KMS-11 (cell line): ENCODE results near the gene PLEKHM3.

ENCODE experiments used
- H2AFZ ChIP-seq: fragments of 200-600 bp; sonication (generic); 2 replicates; pipeline ENCODE4 v1.6.1; 2016; ENCODE audit warnings: antibody characterized with exemption, mixed run types, low read depth
- H3K27ac ChIP-seq: fragments of 200-600 bp; sonication (generic); 2 replicates; pipeline ENCODE4 v1.6.1; 2016; ENCODE audit warnings: mild to moderate bottlenecking, mixed run types
- H3K27me3 ChIP-seq: fragments of 200-600 bp; sonication (generic); 2 replicates; pipeline ENCODE4 v1.6.1; 2017; ENCODE audit warnings: mild to moderate bottlenecking, low read depth, mixed run types, moderate library complexity; ENCODE audit not compliant: insufficient read depth
- H3K36me3 ChIP-seq: fragments of 200-600 bp; sonication (generic); 2 replicates; pipeline ENCODE4 v1.6.1; 2017; ENCODE audit warnings: mild to moderate bottlenecking, mixed run types; ENCODE audit not compliant: insufficient read depth
- H3K4me1 ChIP-seq: fragments of 200-600 bp; sonication (generic); 2 replicates; pipeline ENCODE4 v1.6.1; 2016; ENCODE audit warnings: mild to moderate bottlenecking, low read depth, mixed run types; ENCODE audit not compliant: poor library complexity, severe bottlenecking
- H3K4me2 ChIP-seq: fragments of 200-600 bp; sonication (generic); 2 replicates; pipeline ENCODE4 v1.7.0; 2016; ENCODE audit warnings: mild to moderate bottlenecking, mixed run types
- H3K4me3 ChIP-seq: fragments of 200-600 bp; sonication (generic); IDR thresholded peaks from 2 replicates; pipeline ENCODE4 v1.6.1; 2017; ENCODE audit warnings: low read depth, low read length, mixed read lengths; ENCODE audit not compliant: insufficient read depth
- H3K79me2 ChIP-seq: fragments of 200-600 bp; sonication (generic); 2 replicates; pipeline ENCODE4 v1.6.1; 2016; ENCODE audit warnings: low read depth, mixed run types; ENCODE audit not compliant: insufficient read depth
- H3K9ac ChIP-seq: fragments of 200-600 bp; sonication (generic); 2 replicates; pipeline ENCODE4 v1.6.1; 2016; ENCODE audit warnings: mild to moderate bottlenecking, mixed run types
- H4K20me1 ChIP-seq: fragments of 200-600 bp; sonication (generic); 2 replicates; pipeline ENCODE4 v1.6.1; 2016; ENCODE audit warnings: mild to moderate bottlenecking, mixed run types; ENCODE audit not compliant: insufficient read depth
- CTCF ChIP-seq: fragments of 200-600 bp; sonication (generic); conservative IDR thresholded peaks from 2 replicates; pipeline ENCODE4 v1.6.1; 2017; ENCODE audit warnings: low read depth, mild to moderate bottlenecking, antibody characterized with exemption, low read length, moderate library complexity, mixed read lengths

PLEKHM3 gene

GRCh38 chr2:207848545-207848928 is 176.8 kb downstream of the PLEKHM3 start:
- no peak overlapping the region for H3K9ac ChIP-seq
- H3K79me2 ChIP-seq = no peaks in the 10 kb centered on the region
- no peaks in the 10 kb centered on the region for H3K27me3 ChIP-seq
- H3K36me3 ChIP-seq = no peaks in the 10 kb centered on the region
- H3K4me2 ChIP-seq = no peak overlapping the region
- H3K4me3 ChIP-seq = no peak overlapping the region
- no peak overlapping the region for H3K27ac ChIP-seq
- H4K20me1 ChIP-seq = no peaks in the 10 kb centered on the region
- no peak overlapping the region for H2AFZ ChIP-seq
- H3K4me1 ChIP-seq = no peaks in the 10 kb centered on the region
- TF ChIP-seq CTCF = no peak

GRCh38 chr2:207847807-207848544 is 177.4 kb downstream of the PLEKHM3 start:
- H3K27me3 ChIP-seq = no peaks in the 10 kb centered on the region
- H3K79me2 ChIP-seq = no peaks in the 10 kb centered on the region
- H3K36me3 ChIP-seq = no peaks in the 10 kb centered on the region
- no peak overlapping the region for H3K4me3 ChIP-seq
- no peak for TF ChIP-seq CTCF
- H3K4me1 ChIP-seq = no peaks in the 10 kb centered on the region
- H3K9ac ChIP-seq = no peak overlapping the region
- no peaks in the 10 kb centered on the region for H4K20me1 ChIP-seq
- no peak overlapping the region for H2AFZ ChIP-seq
- H3K27ac ChIP-seq = no peak overlapping the region
- no peak overlapping the region for H3K4me2 ChIP-seq

GRCh38 chr2:207847098-207847806 is 178.1 kb downstream of the PLEKHM3 start:
- Histone ChIP-seq H3K36me3 (no peaks in the 10 kb centered on the region), H3K27ac (no peak overlapping the region), H3K79me2 (no peaks in the 10 kb centered on the region), H2AFZ (no peak overlapping the region), H3K27me3 (no peaks in the 10 kb centered on the region), H4K20me1 (no peaks in the 10 kb centered on the region), H3K4me3 (no peak overlapping the region), H3K4me1 (no peaks in the 10 kb centered on the region), H3K9ac (no peak overlapping the region), H3K4me2 (no peak overlapping the region)
- TF ChIP-seq CTCF = no peak

- no peak for TF ChIP-seq CTCF
- no peaks in the 10 kb centered on the region for H3K79me2 ChIP-seq
- H3K27me3 ChIP-seq = no peaks in the 10 kb centered on the region
- H3K4me2 ChIP-seq = no peak overlapping the region
- H3K4me3 ChIP-seq = no peak overlapping the region
- no peaks in the 10 kb centered on the region for H3K4me1 ChIP-seq
- H3K36me3 ChIP-seq = no peaks in the 10 kb centered on the region
- H3K27ac ChIP-seq = no peak overlapping the region
- H4K20me1 ChIP-seq = no peaks in the 10 kb centered on the region
- H3K9ac ChIP-seq = no peak overlapping the region
- no peak overlapping the region for H2AFZ ChIP-seq
Observed at GRCh38 chr2:207845202-207845864, 180.0 kb downstream of the PLEKHM3 start.
